ENCODE data around the gene PTGIS. TPM values are rescaled to one million over a fixed set of nuclear protein-coding genes. Genes with fewer than 3 reads are reported as not detected.

PTGIS gene
- polyA plus RNA-seq, 2 of the 4 experiments (the other 2 are of a cell fraction) = 0.03 to 0.04 TPM

GRCh38 chr20:49583669-49584417 lies 15.9 kb upstream of the PTGIS start (continued):
- no peak for TF ChIP-seq ZC3H11A (IDR thresholded peaks at IDR 0.05)
- TF ChIP-seq SMC3 (IDR thresholded peaks at IDR 0.05) = peak; percentile 30; the same call in 2 of the 3 replicates

GRCh38 chr20:49583343-49583668 lies 15.4 kb upstream of the PTGIS start:
- 44% methylated on average over 4 of the region's 4 CpGs for WGBS (ENCODE audit: missing lambda C conversion rate)
- Histone ChIP-seq H3K4me1 (peaks cover 52% of the 10 kb centered on the region), H3K9me3 (peaks cover 11% of the 10 kb centered on the region), H3K27ac (peak overlapping the region; percentile 84 to 88), H3K4me2 (peak overlapping the region; percentile 64), H3K4me3 (no peak overlapping the region)
- no peak for FAIRE-seq
- ChIA-PET POLR2A (interaction anchor here (0.6 kb wide), 1 partner anchor 93 kb away, joined by 6 read pairs; no protein-coding TSS in a partner anchor), CTCF (interaction anchor here (0.6 to 10.2 kb wide), 8 partner anchors 13 to 263 kb away, joined by 3 to 115 read pairs (median 10); no protein-coding TSS in a partner anchor)
- ATAC-seq = no peak
- no peak for DNase-seq (ENCODE audit: low read depth in 1 of 2, low spot score in 1 of 2)
- TF ChIP-seq NFE2L2 (conservative IDR thresholded peaks at IDR 0.05; ENCODE audit: low read length) = no peak

- Histone ChIP-seq H3K4me3 (no peak overlapping the region), H3K27ac (peak overlapping the region; percentile 84 to 88), H3K9me3 (peaks cover 11% of the 10 kb centered on the region), H3K4me2 (peak overlapping the region; percentile 64), H3K4me1 (peaks cover 52% of the 10 kb centered on the region)
- FAIRE-seq (no peak), DNase-seq (ENCODE audit: low read depth in 1 of 2, low spot score in 1 of 2) (no peak), ATAC-seq (no peak)
- 94% methylated on average over 10 of the region's 10 CpGs for WGBS (ENCODE audit: missing lambda C conversion rate)
- POLR2A ChIA-PET = interaction anchor here (0.6 kb wide), 1 partner anchor 93 kb away, joined by 6 read pairs; no protein-coding TSS in a partner anchor
- TF ChIP-seq JUN (IDR thresholded peaks at IDR 0.05) = no peak
- no peak for TF ChIP-seq FOSB (CRISPR knock-in tag; IDR thresholded peaks at IDR 0.05)
- no peak; the same call in 1 of the 2 replicates for TF ChIP-seq CHD4 (IDR thresholded peaks at IDR 0.05; ENCODE audit: borderline replicate concordance)
- TF ChIP-seq KDM1A (IDR thresholded peaks at IDR 0.05; ENCODE audit: low read depth) = peak; percentile 48
- no peak for TF ChIP-seq CTCF (IDR thresholded peaks at IDR 0.05)
- TF ChIP-seq FOXS1 (CRISPR knock-in tag; IDR thresholded peaks at IDR 0.05) = no peak
- TF ChIP-seq ZNF302 (CRISPR knock-in tag; IDR thresholded peaks at IDR 0.05) = no peak
- CTCF ChIA-PET = interaction anchor here (0.6 to 10.2 kb wide), 9 partner anchors 12 to 263 kb away, joined by 3 to 115 read pairs (median 4); no protein-coding TSS in a partner anchor
These were observed 14.7 kb upstream of the PTGIS start for GRCh38 chr20:49582413-49583334.

GRCh38 chr20:49581482-49581881 lies 13.5 kb upstream of the PTGIS start:
- 100% methylated on average over 1 of the region's 1 CpG for WGBS (ENCODE audit: missing lambda C conversion rate)
- POLR2A ChIA-PET = no interaction called here
- TF ChIP-seq EP300 (IDR thresholded peaks at IDR 0.05) = no peak
- no peak for TF ChIP-seq NR3C1 (IDR thresholded peaks at IDR 0.05)
- no peak for TF ChIP-seq EHMT2 (IDR thresholded peaks at IDR 0.05; ENCODE audit: low read depth)
- TF ChIP-seq RCOR1 (IDR thresholded peaks at IDR 0.05; ENCODE audit: low read depth, low read length) = no peak
- TF ChIP-seq HEYL (CRISPR knock-in tag; IDR thresholded peaks at IDR 0.05) = no peak
- no peak for TF ChIP-seq JUNB (IDR thresholded peaks at IDR 0.05)
- TF ChIP-seq ELK1 (IDR thresholded peaks at IDR 0.05; ENCODE audit: low read depth, low read length) = no peak
- no peak for TF ChIP-seq HOXB13 (CRISPR knock-in tag; IDR thresholded peaks at IDR 0.05; ENCODE audit: low read depth)
- TF ChIP-seq MAZ (IDR thresholded peaks at IDR 0.05; ENCODE audit: borderline replicate concordance, low read depth, low read length) = no peak
- peak overlapping the region; percentile 84 to 88; a peak in 3 of 6 replicates for H3K27ac ChIP-seq
- CTCF ChIA-PET = interaction anchor here (0.9 to 10.2 kb wide), 4 partner anchors 15 to 47 kb away, joined by 3 to 115 read pairs (median 24); no protein-coding TSS in a partner anchor
- H3K4me1 ChIP-seq = peaks cover 52% of the 10 kb centered on the region
- ATAC-seq = no peak
- H3K4me2 ChIP-seq = no peak overlapping the region
- no peak for FAIRE-seq
- H3K4me3 ChIP-seq = no peak overlapping the region
- peaks cover 14% of the 10 kb centered on the region for H3K9me3 ChIP-seq
- no peak for DNase-seq (ENCODE audit: low read depth in 1 of 2, low spot score in 1 of 2)
